Esophagus muscularis mucosa (tissue), 3 donors: ENCODE results near the gene TRAPPC3.

Experiments used
- POLR2A ChIP-seq: fragments of 450-650 bp; IDR thresholded peaks from one replicate; pipeline ENCODE4 v1.6.1; 2017; ENCODE audit warnings: antibody characterized with exemption, moderate library complexity, mild to moderate bottlenecking, low read depth
- POLR2AphosphoS5 ChIP-seq, 2 donors: sonication (generic); formaldehyde crosslinking; IDR thresholded peaks; one replicate each; pipeline ENCODE4 v1.6.1; 2017; ENCODE audit warnings: antibody characterized with exemption in 2 of 2
- TF ChIP-seq, protein P1 (sequence below), 3 experiments: fragments of 200-600 bp in 2 of 3; fragments of 450-650 bp in 1 of 3; sonication (generic) in 2 of 3; IDR thresholded peaks; one replicate each; pipeline ENCODE4 v1.5.1; 2017 to 2019; ENCODE audit warnings: antibody characterized with exemption in 3 of 3, mild to moderate bottlenecking in 2 of 3, moderate library complexity in 1 of 3

- TF ChIP-seq, protein P1, sequence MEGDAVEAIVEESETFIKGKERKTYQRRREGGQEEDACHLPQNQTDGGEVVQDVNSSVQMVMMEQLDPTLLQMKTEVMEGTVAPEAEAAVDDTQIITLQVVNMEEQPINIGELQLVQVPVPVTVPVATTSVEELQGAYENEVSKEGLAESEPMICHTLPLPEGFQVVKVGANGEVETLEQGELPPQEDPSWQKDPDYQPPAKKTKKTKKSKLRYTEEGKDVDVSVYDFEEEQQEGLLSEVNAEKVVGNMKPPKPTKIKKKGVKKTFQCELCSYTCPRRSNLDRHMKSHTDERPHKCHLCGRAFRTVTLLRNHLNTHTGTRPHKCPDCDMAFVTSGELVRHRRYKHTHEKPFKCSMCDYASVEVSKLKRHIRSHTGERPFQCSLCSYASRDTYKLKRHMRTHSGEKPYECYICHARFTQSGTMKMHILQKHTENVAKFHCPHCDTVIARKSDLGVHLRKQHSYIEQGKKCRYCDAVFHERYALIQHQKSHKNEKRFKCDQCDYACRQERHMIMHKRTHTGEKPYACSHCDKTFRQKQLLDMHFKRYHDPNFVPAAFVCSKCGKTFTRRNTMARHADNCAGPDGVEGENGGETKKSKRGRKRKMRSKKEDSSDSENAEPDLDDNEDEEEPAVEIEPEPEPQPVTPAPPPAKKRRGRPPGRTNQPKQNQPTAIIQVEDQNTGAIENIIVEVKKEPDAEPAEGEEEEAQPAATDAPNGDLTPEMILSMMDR (IDR thresholded peaks at IDR 0.05): no peak
- TF ChIP-seq POLR2A: no peak
- no peak for TF ChIP-seq POLR2AphosphoS5 (IDR thresholded peaks at IDR 0.05)
These were observed 57.6 kb downstream of the TRAPPC3 start for GRCh38 chr1:36091698-36092097.
